HFF-Myc (cell line): ENCODE measurements around the gene CRIM1.

Experiments
- DNase-seq: peaks from one replicate; pipeline ENCODE4 v3.0.0-alpha.2; 2011; ENCODE audit warnings: low read depth; ENCODE audit errors: extremely low read depth
- H3K4me3 ChIP-seq: replicated peaks from 2 replicates; pipeline ENCODE4 v1.5.1; 2011; ENCODE audit warnings: low read depth, mild to moderate bottlenecking, control low read depth, low read length
- TF ChIP-seq, protein P1 (sequence below): IDR thresholded peaks from 2 replicates; pipeline ENCODE4 v1.5.1; 2012; ENCODE audit warnings: mild to moderate bottlenecking, low read depth, low read length, control low read depth; ENCODE audit errors: missing control alignments

Gene CRIM1

GRCh38 chr2:36329251-36329650 is 26.3 kb upstream of the CRIM1 start:
- TF ChIP-seq, protein P1, sequence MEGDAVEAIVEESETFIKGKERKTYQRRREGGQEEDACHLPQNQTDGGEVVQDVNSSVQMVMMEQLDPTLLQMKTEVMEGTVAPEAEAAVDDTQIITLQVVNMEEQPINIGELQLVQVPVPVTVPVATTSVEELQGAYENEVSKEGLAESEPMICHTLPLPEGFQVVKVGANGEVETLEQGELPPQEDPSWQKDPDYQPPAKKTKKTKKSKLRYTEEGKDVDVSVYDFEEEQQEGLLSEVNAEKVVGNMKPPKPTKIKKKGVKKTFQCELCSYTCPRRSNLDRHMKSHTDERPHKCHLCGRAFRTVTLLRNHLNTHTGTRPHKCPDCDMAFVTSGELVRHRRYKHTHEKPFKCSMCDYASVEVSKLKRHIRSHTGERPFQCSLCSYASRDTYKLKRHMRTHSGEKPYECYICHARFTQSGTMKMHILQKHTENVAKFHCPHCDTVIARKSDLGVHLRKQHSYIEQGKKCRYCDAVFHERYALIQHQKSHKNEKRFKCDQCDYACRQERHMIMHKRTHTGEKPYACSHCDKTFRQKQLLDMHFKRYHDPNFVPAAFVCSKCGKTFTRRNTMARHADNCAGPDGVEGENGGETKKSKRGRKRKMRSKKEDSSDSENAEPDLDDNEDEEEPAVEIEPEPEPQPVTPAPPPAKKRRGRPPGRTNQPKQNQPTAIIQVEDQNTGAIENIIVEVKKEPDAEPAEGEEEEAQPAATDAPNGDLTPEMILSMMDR, result no peak
- H3K4me3 ChIP-seq, result no peak overlapping the region
- no peak for DNase-seq

DNA sequence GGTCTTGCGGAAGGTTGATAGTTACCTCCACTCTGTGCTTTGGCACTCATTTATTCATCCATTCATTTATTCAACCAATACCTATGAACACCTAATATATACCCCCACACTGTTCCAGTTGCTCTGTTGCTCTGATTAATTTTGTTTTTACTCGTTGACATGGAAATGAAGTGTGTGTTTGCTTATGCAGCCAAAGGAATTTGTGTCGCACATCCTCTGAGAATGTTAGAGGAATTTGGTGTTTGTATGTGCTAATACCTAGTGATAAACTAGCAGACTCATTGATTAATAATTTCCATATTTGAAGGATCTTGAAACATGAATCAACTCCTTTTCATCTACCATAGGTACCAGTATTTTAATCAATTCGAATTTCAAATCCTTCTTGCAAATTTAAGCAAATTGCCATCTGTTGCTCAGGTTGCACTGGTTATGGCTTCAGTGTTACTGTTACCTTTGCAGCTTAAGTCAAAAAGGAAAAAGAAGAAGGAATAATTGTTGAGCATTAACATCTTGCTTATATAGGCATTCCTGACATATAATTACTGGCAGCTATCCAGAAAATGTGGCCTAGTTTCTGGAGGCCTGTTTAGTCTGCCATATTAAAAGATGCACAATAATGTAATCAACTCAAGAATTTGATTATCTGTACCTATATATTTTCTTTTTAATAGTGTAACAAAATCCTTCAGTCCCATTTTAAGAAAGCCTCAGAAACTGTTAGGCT is 25.7 kb upstream of the CRIM1 start:
- no peak for DNase-seq
- no peak overlapping the region for H3K4me3 ChIP-seq
- TF ChIP-seq, protein P1, result no peak

DNA sequence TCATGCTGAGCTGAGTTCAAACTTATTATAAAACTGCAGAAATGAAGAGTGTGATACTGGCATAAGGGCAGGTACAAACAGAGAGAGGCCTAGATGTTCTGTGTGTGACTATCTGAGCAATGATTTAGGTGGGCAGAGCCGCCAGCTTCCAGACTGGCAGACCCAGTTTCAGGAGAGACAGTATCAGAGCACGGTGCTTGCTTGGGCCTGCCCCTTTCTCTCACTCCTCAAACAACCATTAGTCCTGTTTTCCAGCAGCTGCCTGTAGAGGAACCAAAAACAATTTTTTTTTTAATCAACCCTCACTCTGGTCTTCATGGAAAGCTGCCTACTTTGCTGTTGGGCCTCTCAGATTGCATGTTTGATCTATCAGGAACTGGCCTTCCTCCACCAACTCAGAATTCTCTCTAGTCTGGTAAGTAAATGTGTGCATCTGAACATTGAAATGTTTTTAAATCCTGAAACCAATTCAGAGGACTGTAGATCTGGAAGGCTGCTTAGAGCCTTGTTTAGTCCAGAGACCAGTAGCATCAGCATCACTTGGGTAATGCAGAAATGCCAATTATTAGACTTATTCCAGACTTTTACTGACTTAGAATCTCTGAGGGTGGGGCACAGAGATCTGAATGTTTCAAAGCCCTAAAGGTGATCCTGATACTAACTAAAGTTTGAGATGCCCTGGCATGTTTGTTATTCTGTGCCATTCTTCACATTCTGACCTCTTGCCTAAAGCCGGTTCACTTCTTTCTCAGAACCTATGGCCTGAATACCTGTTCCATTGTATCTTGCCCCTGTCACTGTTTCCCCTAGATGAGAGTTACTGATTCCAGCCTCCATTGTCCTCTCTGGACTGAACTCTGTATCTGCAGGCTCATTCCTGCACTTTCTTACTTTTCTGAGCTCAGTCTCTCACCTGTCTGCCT is 24.8 kb upstream of the CRIM1 start:
- no peak overlapping the region for H3K4me3 ChIP-seq
- TF ChIP-seq, protein P1, result no peak
- DNase-seq, result no peak

DNA sequence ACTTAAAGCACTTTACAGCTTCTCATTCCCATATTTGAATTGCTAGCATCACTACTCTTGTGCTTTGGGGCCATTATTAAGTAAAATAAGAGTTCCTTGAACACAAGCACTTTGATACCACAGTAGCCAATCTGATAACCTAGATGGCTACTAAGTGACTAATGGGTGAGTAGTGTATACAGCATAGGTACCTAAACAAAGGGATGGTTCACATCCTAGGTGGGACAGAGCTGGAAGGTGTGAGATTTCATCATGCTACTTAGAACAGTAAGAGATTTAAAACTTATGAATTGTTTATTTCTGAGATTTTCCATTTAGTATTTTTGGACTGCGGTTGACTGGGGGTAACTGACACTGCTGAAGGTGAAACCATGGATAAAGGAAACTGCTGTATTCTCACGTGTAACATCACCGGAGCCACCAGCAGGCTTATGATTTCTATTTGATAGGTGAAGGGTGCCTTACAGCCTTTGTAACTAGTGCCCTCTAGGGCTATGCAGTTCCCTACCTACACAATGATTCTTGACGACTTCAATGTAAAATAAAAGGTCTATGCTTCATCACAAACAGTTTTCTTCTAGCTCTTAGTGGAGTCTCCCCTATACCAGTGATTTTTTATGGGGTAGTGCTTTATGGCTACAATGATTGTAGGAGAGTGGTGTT is 22.1 kb upstream of the CRIM1 start:
- DNase-seq, result no peak
- no peak overlapping the region for H3K4me3 ChIP-seq
- TF ChIP-seq, protein P1, result no peak

DNA sequence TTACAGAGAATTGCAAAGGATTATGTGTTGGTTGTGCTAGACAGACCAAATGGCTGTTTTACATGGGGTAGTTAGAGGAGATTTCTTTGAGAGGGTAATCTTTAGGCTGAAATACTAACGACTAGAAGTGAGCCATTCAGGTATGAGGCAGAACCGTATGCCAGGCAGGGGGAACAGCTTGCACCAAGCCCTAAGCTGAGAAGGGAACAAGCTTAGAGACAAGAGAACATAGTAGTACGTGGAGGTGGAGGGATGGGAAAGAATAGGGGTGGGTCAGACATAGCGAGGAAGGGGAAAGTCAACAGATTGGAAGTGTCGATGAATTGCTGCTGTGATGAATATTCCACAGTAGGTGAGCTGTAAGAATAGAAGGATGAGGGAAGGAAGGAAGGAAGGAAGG is 20.0 kb upstream of the CRIM1 start:
- TF ChIP-seq, protein P1, result no peak
- H3K4me3 ChIP-seq, result no peak overlapping the region
- DNase-seq, result no peak

DNA sequence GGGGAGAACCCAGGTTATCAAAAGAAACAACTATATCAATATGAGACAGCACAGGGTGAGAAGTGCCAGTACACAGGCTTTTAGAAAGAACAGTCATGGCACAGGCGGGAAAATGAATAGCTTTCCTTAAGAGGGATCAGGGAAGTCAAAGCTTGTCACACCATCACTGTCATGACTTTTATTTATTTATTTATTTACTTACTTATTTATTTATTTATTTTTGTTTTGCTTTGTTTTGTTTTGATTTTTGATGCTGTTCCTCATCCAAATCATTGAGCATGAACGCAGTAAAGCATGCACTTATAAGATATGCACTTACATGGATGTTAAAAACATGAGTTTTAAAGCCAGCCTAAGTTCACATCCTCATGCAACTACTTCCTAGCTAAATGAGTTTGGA is 19.3 kb upstream of the CRIM1 start:
- TF ChIP-seq, protein P1, result no peak
- no peak for DNase-seq
- H3K4me3 ChIP-seq, result no peak overlapping the region
